Sigmoid colon (tissue), 7 donors: ENCODE results near the gene ZBTB1. TPM values are rescaled to one million over a fixed set of nuclear protein-coding genes. Genes with fewer than 3 reads are reported as not detected.
A peak's percentile ranks its signal among the peaks of the same experiment; 100 is the strongest.

ENCODE experiments used
- DNase-seq: peaks from one replicate; pipeline ENCODE4 v3.0.0-alpha.2; 2019
- H3K27ac ChIP-seq, 4 donors: fragments of 200-600 bp; sonication (generic); one replicate each; pipeline ENCODE4 v1.5.1; 2016 to 2019; ENCODE audit warnings: mild to moderate bottlenecking in 1 of 4
- H3K27me3 ChIP-seq, 3 donors: fragments of 200-600 bp; sonication (generic); one replicate each; pipeline ENCODE4 v1.5.1; 2019; ENCODE audit warnings: mild to moderate bottlenecking in 1 of 3
- H3K36me3 ChIP-seq, 4 donors: fragments of 200-600 bp; sonication (generic); one replicate each; pipeline ENCODE4 v1.5.1; 2016 to 2019
- H3K4me1 ChIP-seq, 4 donors: fragments of 200-600 bp; sonication (generic); one replicate each; pipeline ENCODE4 v1.5.1; 2017 to 2019
- H3K4me3 ChIP-seq, 4 donors: fragments of 200-600 bp; sonication (generic); one replicate each; pipeline ENCODE4 v1.5.1; 2017 to 2019; ENCODE audit warnings: mild to moderate bottlenecking in 2 of 4, moderate library complexity in 1 of 4
- H3K9me3 ChIP-seq, 4 donors: fragments of 200-600 bp in 3 of 4; sonication (generic) in 3 of 4; one replicate each; pipeline versions ENCODE4 v1.5.1 to v1.6.1; 2013 to 2019
- CTCF ChIP-seq, 4 experiments: fragments of 450-650 bp in 3 of 4; fragments of 200-600 bp in 1 of 4; IDR thresholded peaks; one replicate each; pipeline ENCODE4 v1.5.1; 2016 to 2019; ENCODE audit warnings: antibody characterized with exemption in 4 of 4, mild to moderate bottlenecking in 3 of 4, moderate library complexity in 2 of 4
- EP300 ChIP-seq, 4 donors: sonication (generic); formaldehyde crosslinking; IDR thresholded peaks; one replicate each; pipeline ENCODE4 v1.6.1; 2017; ENCODE audit warnings: antibody characterized with exemption in 4 of 4
- POLR2A ChIP-seq, 2 donors: fragments of 450-650 bp; IDR thresholded peaks; one replicate each; pipeline ENCODE4 v1.6.1; 2016; ENCODE audit warnings: antibody characterized with exemption in 2 of 2, mild to moderate bottlenecking in 2 of 2, moderate library complexity in 2 of 2
- POLR2AphosphoS5 ChIP-seq, 4 donors: sonication (generic); formaldehyde crosslinking; IDR thresholded peaks; one replicate each; pipeline ENCODE4 v1.6.1; 2017; ENCODE audit warnings: antibody characterized with exemption in 4 of 4
- WGBS, 2 donors: extraction: QIAGEN DNeasy Blood & Tissue Kit; methylation state at CpG; one replicate each; pipeline ENCODE4 v1.1.7; 2013; 5-methylcytosine and 5-hydroxymethylcytosine counted together
- intact Hi-C: fragments of 100-400 bp; cut with DNase I; formaldehyde crosslinking; loops from one replicate; pipeline ENCODE4 v1.15.1; 2023
- polyA plus RNA-seq, 3 donors: library from polyadenylated mRNA; stranded (reverse); fragments of 200-250 nt; gene quantifications; one replicate each; pipeline ENCODE4 v1.2.3, GENCODE V29; 2013
- small RNA-seq, 3 donors: library from RNA; depleted of rRNA; stranded (forward); fragments of <200 nt; gene quantifications; one replicate each; pipeline ENCODE3, GENCODE V24; 2016
- total RNA-seq, 4 donors: library from RNA; depleted of rRNA; stranded (reverse); fragments of >200 nt; gene quantifications; one replicate each; pipeline ENCODE4 v1.1.0, GENCODE V29; 2016
- donor health status: healthy with polysubstance abuse.
- donor health status: Bipolar disorder and iron deficiency.
- donor health status: healthy.

Gene ZBTB1
- total and polyA plus RNA-seq, 7 donors, result 6.0 to 52.9 (median 37.2) TPM

GRCh38 chr14:64572386-64573104, 68.0 kb downstream of the ZBTB1 start:
- no peaks in the 10 kb centered on the region for H3K9me3 ChIP-seq
- intact Hi-C loops, result loop anchor here (5.0 kb wide), 1 partner anchor 55 kb away; no protein-coding TSS in a partner anchor
- peak overlapping the region; percentile 74 to 84 (median 80) for H3K27ac ChIP-seq
- TF ChIP-seq CTCF (IDR thresholded peaks at IDR 0.05), result no peak
- TF ChIP-seq POLR2A (IDR thresholded peaks at IDR 0.05), result no peak
- TF ChIP-seq POLR2AphosphoS5 (IDR thresholded peaks at IDR 0.05), result no peak
- TF ChIP-seq EP300 (IDR thresholded peaks at IDR 0.05), result no peak
- H3K36me3 ChIP-seq, result no peaks in the 10 kb centered on the region
- peak; percentile 72 for DNase-seq
- peaks cover 0 to 54% (median 48%) of the 10 kb centered on the region in 4 donors for H3K4me1 ChIP-seq
- no peak overlapping the region for H3K4me3 ChIP-seq
- no peaks in the 10 kb centered on the region for H3K27me3 ChIP-seq

GRCh38 chr14:64573109-64573508, 68.5 kb downstream of the ZBTB1 start:
- peak overlapping the region; percentile 74 to 84 (median 80) for H3K27ac ChIP-seq
- H3K9me3 ChIP-seq, result no peaks in the 10 kb centered on the region
- no peaks in the 10 kb centered on the region for H3K27me3 ChIP-seq
- H3K36me3 ChIP-seq, result no peaks in the 10 kb centered on the region
- H3K4me3 ChIP-seq, result no peak overlapping the region
- H3K4me1 ChIP-seq, result peaks cover 0 to 50% (median 45%) of the 10 kb centered on the region in 4 donors
- no peak for DNase-seq
- intact Hi-C loops, result loop anchor here (5.0 kb wide), 1 partner anchor 54 kb away; no protein-coding TSS in a partner anchor
- no peak for TF ChIP-seq CTCF (IDR thresholded peaks at IDR 0.05)
- no peak for TF ChIP-seq POLR2A (IDR thresholded peaks at IDR 0.05)
- peak in 3 of 4 donors; percentile 38 to 42 (median 39) for TF ChIP-seq POLR2AphosphoS5 (IDR thresholded peaks at IDR 0.05)
- peak in 1 of 4 donors; percentile 2 for TF ChIP-seq EP300 (IDR thresholded peaks at IDR 0.05)
- 89 to 90% methylated on average over 3 of the region's 3 CpGs for WGBS, 2 donors

Small RNA genes lying within 50 kb of the gene (small RNA-seq; reads per million reads assigned to genes)
- 0 reads per million in 3 donors for gene AL049869.4

Other genes with a start within 250 kb of the ZBTB1 start
- 1 to 10 TPM in 1 of 4 donors, under 1 TPM in 2, not detected in 1; 0.16 to 1.8 (median 0.27) TPM for gene ESR2, start 210.4 kb upstream of the ZBTB1 start, total RNA-seq
- under 1 TPM in 1 of 3 donors, not detected in 2; 0.55 TPM for gene ESR2, start 210.4 kb upstream of the ZBTB1 start, polyA plus RNA-seq
- 10 to 100 TPM; 20.5 to 36.0 (median 26.1) TPM for gene MTHFD1, start 116.4 kb upstream of the ZBTB1 start, total RNA-seq
- gene MTHFD1, start 116.4 kb upstream of the ZBTB1 start, polyA plus RNA-seq, result 10 to 100 TPM; 12.0 to 45.6 (median 16.9) TPM
- gene AKAP5, start 39.3 kb upstream of the ZBTB1 start, total RNA-seq, result 1 to 10 TPM in 1 of 4 donors, under 1 TPM in 3; 0.33 to 1.7 (median 0.76) TPM
- gene AKAP5, start 39.3 kb upstream of the ZBTB1 start, polyA plus RNA-seq, result 1 to 10 TPM; 2.0 to 7.2 (median 4.4) TPM
- 10 to 100 TPM in 3 of 4 donors, 1 to 10 TPM in 1; 9.6 to 24.6 (median 11.8) TPM for gene ZBTB25, start 932 bp upstream of the ZBTB1 start, total RNA-seq
- 1 to 10 TPM in 2 of 3 donors, under 1 TPM in 1; 0.69 to 5.0 (median 1.8) TPM for gene ZBTB25, start 932 bp upstream of the ZBTB1 start, polyA plus RNA-seq
- gene HSPA2, start 36.0 kb downstream of the ZBTB1 start, total RNA-seq, result 100 to 1,000 TPM in 2 of 4 donors, 10 to 100 TPM in 2; 80.3 to 172 (median 102) TPM
- 10 to 100 TPM; 28.7 to 37.2 (median 34.3) TPM for gene HSPA2, start 36.0 kb downstream of the ZBTB1 start, polyA plus RNA-seq
- 1 to 10 TPM in 2 of 4 donors, not detected in 2; 1.1 to 2.2 TPM for gene PPP1R36, start 45.2 kb downstream of the ZBTB1 start, total RNA-seq
- 1 to 10 TPM; 2.3 to 8.6 (median 8.4) TPM for gene PPP1R36, start 45.2 kb downstream of the ZBTB1 start, polyA plus RNA-seq
- 10 to 100 TPM; 34.4 to 67.9 (median 52.3) TPM for gene PLEKHG3, start 199.7 kb downstream of the ZBTB1 start, total RNA-seq
- gene PLEKHG3, start 199.7 kb downstream of the ZBTB1 start, polyA plus RNA-seq, result 10 to 100 TPM; 16.9 to 26.8 (median 17.4) TPM